IMR-90 (cell line): Measurements from ENCODE around the gene SPAG5. TPM values are rescaled to one million over a fixed set of nuclear protein-coding genes. Genes with fewer than 3 reads are reported as not detected.
A peak's percentile ranks its signal among the peaks of the same experiment; 100 is the strongest.

Source experiments
- ATAC-seq: fragments of 200-7000 bp; cut with Tn5 transposase; 2 replicates; pipeline ENCODE4 v1.9.1; 2020; ENCODE audit warnings: low read depth, mild to moderate bottlenecking, moderate library complexity
- BruUV-seq: library from RNA; stranded (reverse); fragments of 400-500 nt; replicated peaks from 2 replicates; lab custom pipeline; 2021; lab: Mats Ljungman, UMichigan
- CTCF ChIA-PET: fragments of 300-600 bp; formaldehyde crosslinking; extraction: SDS; loops from one replicate; lab custom pipeline; 2021; ENCODE audit warnings: antibody characterized with exemption; lab: Yijun Ruan, JAX
- POLR2A ChIA-PET: fragments of 300-600 bp; sonication (Branson Sonifier 250); formaldehyde crosslinking; loops from one replicate; lab custom pipeline; 2022; ENCODE audit warnings: antibody characterized with exemption; ENCODE audit not compliant: unreplicated experiment; lab: Charles Lee
- DNase-seq: peaks from one replicate; pipeline ENCODE4 v3.0.0; 2013
- H2AFZ ChIP-seq: replicated peaks from 2 replicates; pipeline ENCODE3; 2013; ENCODE audit warnings: low read length, mild to moderate bottlenecking; ENCODE audit not compliant: poor library complexity
- H2AK5ac ChIP-seq: 2 replicates; pipeline ENCODE4 v1.6.1; 2013; ENCODE audit warnings: low read depth, low read length, inconsistent platforms
- H2AK9ac ChIP-seq: replicated peaks from 2 replicates; pipeline ENCODE3; 2013; ENCODE audit warnings: mild to moderate bottlenecking, low read depth, low read length, moderate library complexity; ENCODE audit not compliant: poor library complexity
- H2BK120ac ChIP-seq: 2 replicates; pipeline ENCODE4 v1.6.1; 2013; ENCODE audit warnings: low read depth, low read length, inconsistent platforms
- H2BK15ac ChIP-seq: 3 replicates; pipeline ENCODE4 v1.6.1; 2013; ENCODE audit warnings: low read depth, low read length, inconsistent platforms
- H2BK20ac ChIP-seq: 2 replicates; pipeline ENCODE4 v1.6.1; 2013; ENCODE audit warnings: low read depth, mild to moderate bottlenecking, inconsistent platforms, low read length, moderate library complexity
- H2BK5ac ChIP-seq: 2 replicates; pipeline ENCODE4 v1.6.1; 2013; ENCODE audit warnings: mild to moderate bottlenecking, low read depth, low read length, inconsistent platforms; ENCODE audit not compliant: poor library complexity, severe bottlenecking
- H3K14ac ChIP-seq: replicated peaks from 2 replicates; pipeline ENCODE4 v1.6.1; 2013; ENCODE audit warnings: low read depth, low read length, inconsistent platforms
- H3K18ac ChIP-seq: 2 replicates; pipeline ENCODE4 v1.6.1; 2013; ENCODE audit warnings: low read depth, low read length, control low read depth
- H3K23ac ChIP-seq: 2 replicates; pipeline ENCODE4 v1.6.1; 2013; ENCODE audit warnings: low read depth, low read length, inconsistent platforms
- H3K27ac ChIP-seq: 2 replicates; pipeline ENCODE4 v1.5.1; 2013; ENCODE audit warnings: mild to moderate bottlenecking, control low read depth, low read length; ENCODE audit not compliant: insufficient read depth
- H3K27me3 ChIP-seq: 2 replicates; pipeline ENCODE4 v1.6.1; 2013; ENCODE audit warnings: low read length; ENCODE audit not compliant: control insufficient read depth, insufficient read depth
- H3K36me3 ChIP-seq: 2 replicates; pipeline ENCODE4 v1.6.1; 2013; ENCODE audit warnings: low read length, mixed read lengths; ENCODE audit not compliant: control insufficient read depth, insufficient read depth
- H3K4ac ChIP-seq: 2 replicates; pipeline ENCODE4 v1.6.1; 2013; ENCODE audit warnings: low read depth, low read length, inconsistent platforms
- H3K4me1 ChIP-seq: 2 replicates; pipeline ENCODE4 v1.6.1; 2013; ENCODE audit warnings: low read length, mixed read lengths; ENCODE audit not compliant: control insufficient read depth, insufficient read depth
- H3K4me2 ChIP-seq: 2 replicates; pipeline ENCODE4 v1.6.1; 2013; ENCODE audit warnings: low read depth, mild to moderate bottlenecking, control low read depth, low read length, moderate library complexity
- H3K4me3 ChIP-seq: 2 replicates; pipeline ENCODE4 v1.5.1; 2013; ENCODE audit warnings: low read depth, mild to moderate bottlenecking, control low read depth, low read length, moderate library complexity; ENCODE audit not compliant: insufficient read depth
- H3K56ac ChIP-seq: 2 replicates; pipeline ENCODE4 v1.6.1; 2013; ENCODE audit warnings: low read length, inconsistent platforms; ENCODE audit not compliant: insufficient read depth; ENCODE audit errors: extremely low read depth
- H3K79me1 ChIP-seq, 2 experiments: 2 replicates each; pipeline ENCODE4 v1.6.1; 2013; ENCODE audit warnings: low read length in 2 of 2, inconsistent platforms in 1 of 2, low read depth in 1 of 2
- H3K9ac ChIP-seq: 2 replicates; pipeline ENCODE4 v1.6.1; 2013; ENCODE audit warnings: low read depth, low read length, control low read depth
- H3K9me1 ChIP-seq: 2 replicates; pipeline ENCODE4 v1.6.1; 2013; ENCODE audit warnings: low read length, inconsistent platforms; ENCODE audit not compliant: insufficient read depth
- H3K9me3 ChIP-seq: 2 replicates; pipeline ENCODE4 v1.6.1; 2013; ENCODE audit warnings: low read length; ENCODE audit not compliant: control insufficient read depth, insufficient read depth
- H4K20me1 ChIP-seq: 2 replicates; pipeline ENCODE4 v1.6.1; 2013; ENCODE audit warnings: low read length, inconsistent platforms; ENCODE audit not compliant: insufficient read depth
- H4K5ac ChIP-seq: 2 replicates; pipeline ENCODE4 v1.6.1; 2013; ENCODE audit warnings: mild to moderate bottlenecking, low read depth, low read length, control low read depth
- H4K8ac ChIP-seq, 2 experiments: 2 replicates each; pipeline ENCODE4 v1.6.1; 2013; ENCODE audit warnings: low read depth in 2 of 2, low read length in 2 of 2, control low read depth in 1 of 2, inconsistent platforms in 1 of 2
- H4K91ac ChIP-seq: 2 replicates; pipeline ENCODE4 v1.6.1; 2013; ENCODE audit warnings: low read depth, low read length, inconsistent platforms; ENCODE audit not compliant: insufficient read depth
- BHLHE40 ChIP-seq: fragments of 150-350 bp; IDR thresholded peaks from 2 replicates; pipeline ENCODE4 v1.6.1; 2016; ENCODE audit warnings: mild to moderate bottlenecking, low read depth, low read length
- CEBPB ChIP-seq: IDR thresholded peaks from 2 replicates; pipeline ENCODE4 v1.6.1; 2012; ENCODE audit warnings: low read depth, low read length, improper control_type of control experiment
- CHD1 ChIP-seq: IDR thresholded peaks from 2 replicates; pipeline ENCODE4 v1.6.1; 2012; ENCODE audit warnings: low read depth, low read length, improper control_type of control experiment
- CTCF ChIP-seq: conservative IDR thresholded peaks from 2 replicates; pipeline ENCODE4 v1.5.1; 2012; ENCODE audit warnings: mild to moderate bottlenecking, low read depth, low read length, improper control_type of control experiment
- FOS ChIP-seq: fragments of 150-350 bp; IDR thresholded peaks from 2 replicates; pipeline ENCODE4 v1.6.1; 2016; ENCODE audit warnings: low read depth, low read length
- MAFK ChIP-seq: IDR thresholded peaks from 2 replicates; pipeline ENCODE4 v1.6.1; 2012; ENCODE audit warnings: low read depth, low read length, improper control_type of control experiment
- MXI1 ChIP-seq: IDR thresholded peaks from 2 replicates; pipeline ENCODE4 v1.6.1; 2012; ENCODE audit warnings: low read depth, mild to moderate bottlenecking, low read length, moderate library complexity, borderline replicate concordance
- POLR2A ChIP-seq: IDR thresholded peaks from 2 replicates; pipeline ENCODE4 v1.6.1; 2012; ENCODE audit warnings: mild to moderate bottlenecking, low read depth, low read length
- RAD21 ChIP-seq: IDR thresholded peaks from 2 replicates; pipeline ENCODE4 v1.6.1; 2012; ENCODE audit warnings: low read length, improper control_type of control experiment
- RCOR1 ChIP-seq: IDR thresholded peaks from 2 replicates; pipeline ENCODE4 v1.6.1; 2012; ENCODE audit warnings: mild to moderate bottlenecking, low read length, improper control_type of control experiment; ENCODE audit not compliant: insufficient replicate concordance
- RFX5 ChIP-seq: IDR thresholded peaks from 2 replicates; pipeline ENCODE4 v1.8.0; 2012; ENCODE audit warnings: low read depth, mild to moderate bottlenecking, low read length, moderate library complexity
- SMC3 ChIP-seq: fragments of 150-350 bp; IDR thresholded peaks from 2 replicates; pipeline ENCODE4 v1.6.1; 2016; ENCODE audit warnings: low read depth, mild to moderate bottlenecking, antibody characterized with exemption, low read length, moderate library complexity
- USF2 ChIP-seq: fragments of 150-350 bp; IDR thresholded peaks from 2 replicates; pipeline ENCODE4 v1.6.1; 2017; ENCODE audit warnings: mild to moderate bottlenecking, antibody characterized with exemption, low read length, low read depth
- WGBS, 2 experiments: methylation state at CpG; one replicate each; pipeline versions ENCODE4 v1.1.5 to v1.1.7; 2013; ENCODE audit warnings: missing lambda C conversion rate in 2 of 2; ENCODE audit not compliant: insufficient read length in 1 of 2; ENCODE audit errors: extremely low coverage in 2 of 2; 5-methylcytosine and 5-hydroxymethylcytosine counted together
- dilution Hi-C: fragments of 300-500 bp; cut with HindIII; formaldehyde crosslinking; loops from one replicate; pipeline ENCODE4 v1.14.3; 2018; ENCODE audit warnings: low sequenced_read_pairs; ENCODE audit not compliant: unreplicated experiment
- in situ Hi-C: fragments of 300-500 bp; cut with MboI; formaldehyde crosslinking; loops from 3 replicates; pipeline ENCODE4 v1.14.3; 2019; ENCODE audit warnings: low sequenced_read_pairs, inconsistent platforms, mixed read lengths
- intact Hi-C: fragments of 100-400 bp; cut with micrococcal nuclease; formaldehyde crosslinking; loops from 2 replicates; pipeline ENCODE4 v1.10.0; 2022
- polyA plus RNA-seq, 3 experiments: library from polyadenylated mRNA; depleted of rRNA; stranded (reverse); fragments of >200 nt; gene quantifications; 2 replicates each; pipeline ENCODE4 v1.2.3, GENCODE V29; 2012; ENCODE audit warnings: low replicate concordance in 1 of 3
- total RNA-seq: library from RNA; depleted of rRNA; stranded (reverse); fragments of >200 nt; gene quantifications from 2 replicates; pipeline ENCODE4 v1.2.3, GENCODE V29; 2012
- TF ChIP-seq, protein P1 (sequence below): fragments of 150-350 bp; IDR thresholded peaks from 2 replicates; pipeline ENCODE4 v1.6.1; 2016; ENCODE audit warnings: low read depth, mild to moderate bottlenecking, low read length, moderate library complexity, borderline replicate concordance

Gene SPAG5
- total and polyA plus RNA-seq, 2 of the 4 experiments (the other 2 are of a cell fraction), result 40.3 to 60.8 TPM

- no peaks in the 10 kb centered on the region for H3K27me3 ChIP-seq
- WGBS, 2 experiments, result 5% methylated on average over 8 of the region's 67 CpGs; no CpG with 5 or more reads in 1 of the 2 experiments
- H3K14ac ChIP-seq, result peak within 1 kb of the TSS; percentile 83
- H3K18ac ChIP-seq, result 0 out of 2 replicates have a peak within 1 kb of the TSS, but pooled peaks have one; percentile 10
- no peaks in the 10 kb centered on the region for H3K9me3 ChIP-seq
- peak within 1 kb of the TSS; percentile 41 for H3K56ac ChIP-seq
- H3K36me3 ChIP-seq, result peaks cover 27% of the 10 kb centered on the region
- peak within 1 kb of the TSS; percentile 94 for H2AFZ ChIP-seq
- intact Hi-C loops (no loop called here), dilution Hi-C loops (no loop called here), in situ Hi-C loops (no loop called here)
- H4K8ac ChIP-seq, result peak within 1 kb of the TSS; percentile 9 to 69; a peak in 1 of 4 replicates
- peak within 1 kb of the TSS; percentile 17; the same call in 1 of the 2 replicates for H3K27ac ChIP-seq
- H3K4me3 ChIP-seq, result peak within 1 kb of the TSS; percentile 81
- peak; percentile 46 for DNase-seq
- peak within 1 kb of the TSS; percentile 92 for H2AK9ac ChIP-seq
- no peak within 1 kb of the TSS for H2BK15ac ChIP-seq
- ChIA-PET CTCF (interaction anchor here (0.8 to 1.7 kb wide), 2 partner anchors 19 to 20 kb away, joined by 5 to 6 read pairs; partner anchors contain the start of gene PIGS), POLR2A (no interaction called here)
- H2BK120ac ChIP-seq, result no peak within 1 kb of the TSS
- H3K4me2 ChIP-seq, result peak within 1 kb of the TSS; percentile 99
- peak; percentile 96 for ATAC-seq
- peak within 1 kb of the TSS; percentile 54 for H2AK5ac ChIP-seq
- H2BK5ac ChIP-seq, result peak within 1 kb of the TSS; percentile 22
- peak within 1 kb of the TSS; percentile 33; the same call in 1 of the 2 replicates for H2BK20ac ChIP-seq
- H3K4ac ChIP-seq, result peak within 1 kb of the TSS; percentile 63
- peaks cover 13% of the 10 kb centered on the region for H4K20me1 ChIP-seq
- peak within 1 kb of the TSS; percentile 79 for H3K23ac ChIP-seq
- peaks cover 6% of the 10 kb centered on the region for H3K4me1 ChIP-seq
- peaks cover 10% of the 10 kb centered on the region; the same call in 1 of the 2 replicates for H3K9me1 ChIP-seq
- peak within 1 kb of the TSS; percentile 39 for H4K5ac ChIP-seq
- H3K79me1 ChIP-seq, result peaks cover 14 to 27% of the 10 kb centered on the region in 2 experiments
- no TSS peak for BruUV-seq
- H3K9ac ChIP-seq, result peak within 1 kb of the TSS; percentile 70
- H4K91ac ChIP-seq, result no peak within 1 kb of the TSS
- TF ChIP-seq BHLHE40, result no peak
- no peak for TF ChIP-seq FOS
- TF ChIP-seq, protein P1, sequence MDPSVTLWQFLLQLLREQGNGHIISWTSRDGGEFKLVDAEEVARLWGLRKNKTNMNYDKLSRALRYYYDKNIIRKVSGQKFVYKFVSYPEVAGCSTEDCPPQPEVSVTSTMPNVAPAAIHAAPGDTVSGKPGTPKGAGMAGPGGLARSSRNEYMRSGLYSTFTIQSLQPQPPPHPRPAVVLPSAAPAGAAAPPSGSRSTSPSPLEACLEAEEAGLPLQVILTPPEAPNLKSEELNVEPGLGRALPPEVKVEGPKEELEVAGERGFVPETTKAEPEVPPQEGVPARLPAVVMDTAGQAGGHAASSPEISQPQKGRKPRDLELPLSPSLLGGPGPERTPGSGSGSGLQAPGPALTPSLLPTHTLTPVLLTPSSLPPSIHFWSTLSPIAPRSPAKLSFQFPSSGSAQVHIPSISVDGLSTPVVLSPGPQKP, result no peak
- no peak for TF ChIP-seq RFX5
- 0 out of 2 replicates have a peak, but pooled peaks have one; percentile 41 for TF ChIP-seq POLR2A
- no peak for TF ChIP-seq RAD21
- TF ChIP-seq RCOR1, result no peak
- TF ChIP-seq CTCF, result no peak
- no peak for TF ChIP-seq USF2
- no peak for TF ChIP-seq MAFK
- peak; percentile 6; the same call in 1 of the 2 replicates for TF ChIP-seq MXI1
- no peak for TF ChIP-seq CEBPB
- no peak for TF ChIP-seq CHD1
- TF ChIP-seq SMC3, result no peak
Observed at GRCh38 chr17:28552176-28552999, 46.4 kb downstream of the SPAG5 start, which contains the start of gene UNC119. TSS of gene UNC119 (minus strand) at chr17:28552624. CDS start at chr17:28552557, 67 bp downstream.
